H1 (cell line): ENCODE data around the gene LSM3. TPM values are rescaled to one million over a fixed set of nuclear protein-coding genes. Genes with fewer than 3 reads are reported as not detected.

Experiments used
- CBX5 ChIP-seq: fragments of 300-800, 300-1000 bp; sonication (generic); IDR thresholded peaks from 2 replicates; pipeline ENCODE4 v1.7.1; 2016; ENCODE audit warnings: antibody characterized with exemption, low read length, low read depth
- NRF1 ChIP-seq: IDR thresholded peaks from 2 replicates; pipeline ENCODE4 v1.6.1; 2011; ENCODE audit warnings: mild to moderate bottlenecking, low read depth, low read length, improper control_type of control experiment
- TCF12 ChIP-seq: IDR thresholded peaks from 2 replicates; pipeline ENCODE4 v1.6.1; 2011; ENCODE audit warnings: low read depth, mild to moderate bottlenecking, low read length
- polyA plus RNA-seq, 7 experiments: library from polyadenylated mRNA; depleted of rRNA in 3 of 7; stranded (reverse) in 5 of 7; unstranded in 2 of 7; fragments of >200 nt in 5 of 7; fragments of 200-250 nt in 2 of 7; gene quantifications; 1 replicate in 5 of 7; 2 replicates in 1 of 7; 4 replicates in 1 of 7; pipeline versions ENCODE4 v1.2.1 to v1.2.3, GENCODE V29; 2011 to 2013; ENCODE audit warnings: missing spikeins in 2 of 7, mixed read lengths in 2 of 7
- total RNA-seq: library from RNA; stranded (reverse); fragmentation: NEBNext Ultra II Directional; extraction: Animal tissue kit (Norgen Biotek cat#: 25700); gene quantifications from 2 replicates; pipeline ENCODE4 v1.2.1, GENCODE V29; 2021

Gene LSM3
- total and polyA plus RNA-seq, 2 of the 8 experiments (the other 6 are each of a cell fraction or from before 2014, with no cell fraction given), result 7.1 to 25.4 TPM

DNA sequence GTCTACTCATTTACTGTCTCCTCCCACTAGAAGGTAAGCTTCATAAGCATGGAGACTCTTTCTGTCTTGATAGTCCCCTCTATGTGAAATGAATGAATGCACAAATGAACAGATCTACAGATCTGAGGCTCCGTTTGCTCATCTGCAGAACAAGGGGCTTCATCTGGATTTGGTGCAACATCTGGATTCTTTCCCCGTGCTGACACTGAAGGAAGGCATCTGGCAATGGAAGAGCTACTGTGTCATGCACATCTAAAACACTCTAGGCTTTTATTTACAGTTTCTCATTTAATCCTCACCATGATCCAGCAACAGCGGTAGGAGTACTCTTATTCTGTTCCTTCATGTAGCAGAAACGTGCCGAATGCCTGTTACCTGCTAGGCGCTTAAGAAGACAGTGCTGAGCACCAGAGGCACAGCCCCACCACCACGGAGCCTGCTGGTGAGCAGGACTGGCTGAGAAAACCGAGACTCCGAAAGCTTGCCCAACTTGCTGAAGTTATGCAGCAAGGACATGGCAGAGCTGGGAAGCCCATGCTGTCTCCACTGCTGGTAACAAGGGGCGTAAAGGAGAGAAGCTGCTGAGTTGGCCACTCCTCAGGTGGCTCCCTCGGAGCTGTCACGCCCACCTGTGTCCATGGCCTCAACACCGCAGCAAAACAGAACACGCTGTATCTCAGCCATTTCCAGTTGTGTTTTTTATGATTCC lies 31.1 kb downstream of the LSM3 start (continued):
- TF ChIP-seq CBX5 (no peak), TCF12 (no peak), NRF1 (no peak)
